Activated effector memory CD4-positive, alpha-beta T cell treated with Interleukin-2 at 50 U/mL for 16 hours (primary cell): ENCODE measurements around the gene OPA3.
A peak's percentile ranks its signal among the peaks of the same experiment; 100 is the strongest.
"Not testable (repeated sequence)": the region's sequence is repeated elsewhere in the genome, so short reads cannot be mapped to it uniquely, and the experiment has no call there.

ENCODE experiments used
- DNase-seq: peaks from one replicate; pipeline ENCODE4 v3.0.0-alpha.2; 2020

OPA3 gene

GRCh38 chr19:45517238-45517637, 67.4 kb downstream of the OPA3 start:
- no peak for DNase-seq

GRCh38 chr19:45515807-45516401, 68.7 kb downstream of the OPA3 start:
- no peak for DNase-seq

- DNase-seq: no peak
Observed at GRCh38 chr19:45515081-45515624, 69.4 kb downstream of the OPA3 start.

GRCh38 chr19:45514376-45515051, 70.1 kb downstream of the OPA3 start:
- no peak for DNase-seq

GRCh38 chr19:45512881-45513483, 71.6 kb downstream of the OPA3 start:
- DNase-seq: no peak

GRCh38 chr19:45511074-45511473, 73.5 kb downstream of the OPA3 start:
- no peak for DNase-seq

GRCh38 chr19:45510352-45510751, 74.2 kb downstream of the OPA3 start:
- not testable (repeated sequence) for DNase-seq

- no peak for DNase-seq
Observed at GRCh38 chr19:45509692-45510015, 74.9 kb downstream of the OPA3 start.

GRCh38 chr19:45508861-45509691, 75.5 kb downstream of the OPA3 start:
- DNase-seq: peak; percentile 24

GRCh38 chr19:45508417-45508860, 76.2 kb downstream of the OPA3 start:
- DNase-seq: peak; percentile 10

GRCh38 chr19:45507872-45508416, 76.7 kb downstream of the OPA3 start:
- no peak for DNase-seq

- peak; percentile 92 for DNase-seq
Observed at GRCh38 chr19:45506989-45507871, 77.4 kb downstream of the OPA3 start, which contains the start of gene VASP. TSS of gene VASP (plus strand) at chr19:45507479. CDS start at chr19:45507772, 293 bp downstream.

GRCh38 chr19:45506246-45506988, 78.2 kb downstream of the OPA3 start:
- peak; percentile 94 for DNase-seq

GRCh38 chr19:45505996-45506245, 78.7 kb downstream of the OPA3 start:
- no peak for DNase-seq

GRCh38 chr19:45505151-45505995, 79.2 kb downstream of the OPA3 start:
- DNase-seq: no peak

GRCh38 chr19:45503909-45504308, 80.7 kb downstream of the OPA3 start:
- no peak for DNase-seq

- DNase-seq: no peak
Observed at GRCh38 chr19:45502111-45502510, 82.5 kb downstream of the OPA3 start.

GRCh38 chr19:45501730-45502014, 82.9 kb downstream of the OPA3 start:
- DNase-seq: no peak

- no peak for DNase-seq
Observed at GRCh38 chr19:45500918-45501729, 83.5 kb downstream of the OPA3 start.
